Psoas muscle (tissue), 8 donors: ENCODE measurements around the gene METRN. TPM values are rescaled to one million over a fixed set of nuclear protein-coding genes. Genes with fewer than 3 reads are reported as not detected.

Experiments
- ATAC-seq, 4 donors: fragments of 200-7000 bp; cut with Tn5 transposase; one replicate each; pipeline ENCODE4 v1.9.1; 2020; ENCODE audit warnings: moderate library complexity in 3 of 4, mild to moderate bottlenecking in 2 of 4
- DNase-seq, 2 donors: peaks; one replicate each; pipeline ENCODE4 v3.0.0-alpha.2; 2020
- H3K27ac ChIP-seq: fragments of 200-600 bp; one replicate; pipeline ENCODE4 v1.8.0; 2022
- H3K27me3 ChIP-seq, 3 donors: fragments of 200-600 bp in 1 of 3; one replicate each; pipeline versions ENCODE4 v1.6.1 to v1.8.0; 2013 to 2022; ENCODE audit warnings: low read length in 2 of 3, mild to moderate bottlenecking in 2 of 3, moderate library complexity in 1 of 3; ENCODE audit not compliant: insufficient read depth in 3 of 3
- H3K36me3 ChIP-seq, 2 donors: fragments of 200-600 bp in 1 of 2; one replicate each; pipeline versions ENCODE4 v1.6.1 to v1.8.0; 2013 to 2022; ENCODE audit warnings: low read depth in 1 of 2, mild to moderate bottlenecking in 1 of 2, moderate library complexity in 1 of 2; ENCODE audit not compliant: insufficient read depth in 1 of 2
- H3K4me1 ChIP-seq: fragments of 200-600 bp; one replicate; pipeline ENCODE4 v1.8.0; 2022
- H3K4me3 ChIP-seq: fragments of 200-600 bp; one replicate; pipeline ENCODE4 v1.8.0; 2022; ENCODE audit warnings: mild to moderate bottlenecking
- H3K9me3 ChIP-seq: fragments of 200-600 bp; one replicate; pipeline ENCODE4 v1.8.0; 2022
- WGBS, 3 donors: extraction: QIAGEN DNeasy Blood & Tissue Kit; methylation state at CpG; one replicate each; pipeline versions ENCODE4 v1.1.6 to v1.1.7; 2013; 5-methylcytosine and 5-hydroxymethylcytosine counted together
- intact Hi-C, 2 donors: fragments of 100-400 bp; cut with DNase I; formaldehyde crosslinking; loops; one replicate each; pipeline versions ENCODE4 v1.11.0 to v1.14.2; 2022
- polyA plus RNA-seq, 3 donors: library from polyadenylated mRNA; stranded (reverse); fragments of 200-250 nt; gene quantifications; one replicate each; pipeline ENCODE4 v1.2.3, GENCODE V29; 2013
- total RNA-seq, 4 donors: library from RNA; stranded (reverse); fragmentation: NEBNext Ultra II Directional in 2 of 4; extraction: Animal tissue kit (Norgen Biotek cat#: 25700) in 2 of 4; gene quantifications; one replicate each; pipeline versions ENCODE4 v1.2.1 to v1.2.4, GENCODE V29; 2021 to 2023
- TF ChIP-seq, protein P1 (sequence below): fragments of 200-600 bp; IDR thresholded peaks from one replicate; pipeline ENCODE4 v1.8.0; 2022; ENCODE audit warnings: antibody characterized with exemption
- donor health status: healthy with polysubstance abuse.
- donor health status: DM: no; HTN: no; CAD: no; lungs with moderate emphysema.
- donor health status: Bipolar disorder and iron deficiency.
- donor health status: healthy.
- donor health status: DM: yes; HTN: yes; CAD: no.
- donor health status: DM: no; HTN: no; CAD: no.
- donor health status: DM: no; HTN: no; CAD: no.
- donor health status: DM: yes; HTN: yes; CAD: no.

The METRN gene
- total and polyA plus RNA-seq, 7 donors: 17.9 to 28.0 (median 22.8) TPM

GRCh38 chr16:734208-734980 is 19.5 kb downstream of the METRN start:
- WGBS, 3 donors: 91 to 92% (median 92%) methylated on average over 48 to 49 of the region's 49 CpGs
- no peak for DNase-seq
- Histone ChIP-seq H3K4me3 (no peak overlapping the region), H3K27ac (no peak overlapping the region), H3K36me3 (peaks cover 3 to 90% of the 10 kb centered on the region in 2 donors), H3K27me3 (peaks cover 0 to 2% (median 0%) of the 10 kb centered on the region in 3 donors), H3K4me1 (no peaks in the 10 kb centered on the region), H3K9me3 (no peaks in the 10 kb centered on the region)
- TF ChIP-seq, protein P1, sequence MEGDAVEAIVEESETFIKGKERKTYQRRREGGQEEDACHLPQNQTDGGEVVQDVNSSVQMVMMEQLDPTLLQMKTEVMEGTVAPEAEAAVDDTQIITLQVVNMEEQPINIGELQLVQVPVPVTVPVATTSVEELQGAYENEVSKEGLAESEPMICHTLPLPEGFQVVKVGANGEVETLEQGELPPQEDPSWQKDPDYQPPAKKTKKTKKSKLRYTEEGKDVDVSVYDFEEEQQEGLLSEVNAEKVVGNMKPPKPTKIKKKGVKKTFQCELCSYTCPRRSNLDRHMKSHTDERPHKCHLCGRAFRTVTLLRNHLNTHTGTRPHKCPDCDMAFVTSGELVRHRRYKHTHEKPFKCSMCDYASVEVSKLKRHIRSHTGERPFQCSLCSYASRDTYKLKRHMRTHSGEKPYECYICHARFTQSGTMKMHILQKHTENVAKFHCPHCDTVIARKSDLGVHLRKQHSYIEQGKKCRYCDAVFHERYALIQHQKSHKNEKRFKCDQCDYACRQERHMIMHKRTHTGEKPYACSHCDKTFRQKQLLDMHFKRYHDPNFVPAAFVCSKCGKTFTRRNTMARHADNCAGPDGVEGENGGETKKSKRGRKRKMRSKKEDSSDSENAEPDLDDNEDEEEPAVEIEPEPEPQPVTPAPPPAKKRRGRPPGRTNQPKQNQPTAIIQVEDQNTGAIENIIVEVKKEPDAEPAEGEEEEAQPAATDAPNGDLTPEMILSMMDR: no peak
- intact Hi-C loops: no loop called here
- ATAC-seq: no peak

DNA sequence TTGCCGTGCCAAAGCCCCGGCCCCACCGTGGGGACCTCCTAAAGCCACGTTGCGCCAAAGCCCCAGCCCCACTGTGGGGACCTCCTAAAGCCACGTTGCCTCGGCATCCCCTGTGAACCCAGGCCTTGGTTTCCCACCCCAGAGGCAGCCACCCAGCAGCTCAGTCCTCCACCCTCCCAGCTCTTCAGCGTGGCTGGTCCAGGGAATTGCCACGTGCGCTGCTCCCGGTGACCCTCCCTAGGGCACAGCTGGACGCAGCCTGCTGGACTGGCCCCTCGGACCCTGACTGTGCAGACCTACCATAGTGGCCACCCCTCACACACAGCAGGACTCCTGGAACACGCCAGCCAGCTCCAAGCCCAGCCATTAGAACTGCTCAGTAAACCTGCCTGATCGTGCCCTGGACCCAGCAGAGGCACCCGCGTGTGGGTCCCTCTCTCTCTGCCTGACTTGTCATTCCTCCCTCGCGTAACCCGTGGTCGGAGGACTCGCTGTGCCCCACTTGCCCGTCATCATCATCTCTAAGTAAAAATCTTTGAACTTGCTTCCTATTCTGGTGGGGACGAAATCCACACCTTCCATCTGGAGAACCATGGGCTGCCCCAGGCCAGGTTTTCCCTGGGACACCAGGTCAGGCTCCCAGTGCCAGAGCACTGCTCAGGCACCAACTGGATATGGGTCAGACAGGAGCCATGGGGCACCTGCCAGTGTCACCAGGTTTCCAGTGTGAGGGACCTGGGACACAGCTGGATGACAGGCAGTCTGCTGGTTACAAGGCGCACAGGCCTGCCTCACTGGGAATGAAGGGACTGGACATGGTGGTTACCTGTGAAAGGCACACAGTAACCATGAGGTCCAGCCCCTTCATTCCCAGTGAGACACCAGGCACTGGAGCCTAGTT is 20.3 kb downstream of the METRN start:
- Histone ChIP-seq H3K27ac (no peak overlapping the region), H3K4me1 (peaks cover 7% of the 10 kb centered on the region), H3K27me3 (no peaks in the 10 kb centered on the region), H3K9me3 (no peaks in the 10 kb centered on the region), H3K4me3 (no peak overlapping the region), H3K36me3 (peaks cover 3 to 83% of the 10 kb centered on the region in 2 donors)
- ATAC-seq: no peak
- intact Hi-C loops: no loop called here
- WGBS, 3 donors: 90 to 94% (median 93%) methylated on average over 25 of the region's 25 CpGs
- no peak for DNase-seq
- TF ChIP-seq, protein P1: no peak

DNA sequence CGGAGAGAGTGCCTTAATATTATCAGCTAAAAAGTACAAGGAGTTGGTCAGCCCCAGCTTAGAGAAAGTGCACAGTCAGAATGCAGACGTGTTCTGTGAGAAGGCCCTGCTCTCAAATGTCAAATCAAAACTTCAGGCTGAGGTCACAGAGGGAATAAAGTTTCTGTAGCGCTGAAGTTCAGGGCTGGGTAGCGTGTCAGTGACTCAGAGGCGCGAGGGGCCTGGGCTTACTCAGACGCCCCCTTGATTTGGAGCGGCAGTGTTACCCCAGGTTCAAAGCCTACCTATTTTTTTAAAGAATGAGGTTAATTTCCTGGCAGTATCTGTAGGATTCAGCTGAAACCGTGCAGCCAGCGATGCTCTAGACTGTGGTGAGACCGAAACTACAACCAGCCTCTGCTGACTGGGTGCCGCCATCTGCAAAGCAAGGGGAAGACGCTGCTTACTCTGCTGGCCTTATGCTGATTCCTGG is 21.1 kb downstream of the METRN start:
- WGBS, 3 donors: 87 to 93% (median 89%) methylated on average over 13 of the region's 13 CpGs
- DNase-seq: no peak

GRCh38 chr16:736936-737481 is 22.1 kb downstream of the METRN start:
- 92 to 94% (median 92%) methylated on average over 29 of the region's 29 CpGs for WGBS, 3 donors
- Histone ChIP-seq H3K9me3 (no peaks in the 10 kb centered on the region), H3K4me1 (peaks cover 12% of the 10 kb centered on the region), H3K27me3 (no peaks in the 10 kb centered on the region), H3K36me3 (peaks cover 3 to 66% of the 10 kb centered on the region in 2 donors), H3K27ac (no peak overlapping the region), H3K4me3 (no peak overlapping the region)
- intact Hi-C loops: no loop called here
- TF ChIP-seq, protein P1: no peak
- ATAC-seq (no peak), DNase-seq (no peak)

More for the DNA sequence above, 21.1 kb downstream of the METRN start:
- H3K4me1 ChIP-seq: peaks cover 9% of the 10 kb centered on the region
- intact Hi-C loops: no loop called here
- H3K27me3 ChIP-seq: no peaks in the 10 kb centered on the region
- no peak overlapping the region for H3K4me3 ChIP-seq
- no peaks in the 10 kb centered on the region for H3K9me3 ChIP-seq
- ATAC-seq: no peak
- peaks cover 3 to 76% of the 10 kb centered on the region in 2 donors for H3K36me3 ChIP-seq
- TF ChIP-seq, protein P1: no peak
- no peak overlapping the region for H3K27ac ChIP-seq
